GM18951 (cell line): ENCODE measurements around the gene TOMM5.
A peak's percentile ranks its signal among the peaks of the same experiment; 100 is the strongest.

Source experiments
- POLR2A ChIP-seq: IDR thresholded peaks from 4 replicates; pipeline ENCODE4 v1.6.1; 2011; ENCODE audit warnings: mild to moderate bottlenecking; ENCODE audit not compliant: insufficient read length, insufficient read depth; ENCODE audit errors: extremely low read depth
- in situ Hi-C: fragments of 300-500 bp; cut with MboI; formaldehyde crosslinking; loops from one replicate; pipeline ENCODE4 v1.12.0; 2022; ENCODE audit warnings: low sequenced_read_pairs, mixed read lengths, inconsistent platforms; ENCODE audit not compliant: unreplicated experiment

Gene TOMM5

DNA sequence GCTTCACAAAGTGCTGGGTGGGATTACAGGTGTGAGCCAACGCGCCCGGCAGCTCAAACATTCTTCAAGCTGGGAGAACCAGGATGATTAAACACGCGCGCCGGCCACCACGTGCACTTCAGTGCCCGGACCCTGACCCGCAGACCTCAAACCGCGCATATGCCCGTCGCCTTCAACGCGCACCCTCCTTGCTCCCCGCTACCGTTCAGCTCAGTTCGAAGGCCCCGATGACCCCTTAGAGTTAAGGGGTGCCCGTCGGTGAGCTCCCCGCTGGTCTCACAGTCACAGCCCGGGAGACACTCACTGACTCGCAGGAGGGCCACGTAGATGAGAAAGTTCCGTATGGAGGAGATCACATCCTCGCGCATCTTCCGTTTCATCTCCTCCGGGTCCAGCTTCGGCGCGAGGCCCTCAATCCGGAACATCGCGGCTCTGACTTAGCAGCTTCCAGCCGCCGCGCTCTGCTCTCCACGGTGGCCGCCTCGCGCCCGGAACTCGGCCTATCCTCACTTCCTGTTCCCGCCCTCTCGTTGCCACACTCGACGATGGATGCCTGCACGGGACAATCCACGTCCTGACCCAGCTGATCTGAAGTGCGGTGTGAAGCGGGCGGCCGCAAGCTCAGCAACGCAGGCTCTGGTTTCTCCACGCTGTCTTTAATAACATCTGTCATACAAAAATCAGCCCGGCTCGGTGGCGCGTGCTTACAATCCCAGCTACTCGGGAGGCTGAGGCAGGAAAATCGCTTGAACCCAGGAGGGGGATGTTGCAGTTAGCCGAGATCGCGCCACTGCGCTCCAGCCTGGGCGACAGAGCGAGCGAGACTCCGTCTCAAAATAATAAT lies at the start of gene TOMM5:
Gene TOMM5, minus strand, starts transcription at position 490 of the 844 bp plus-strand sequence. Its CDS starts 65 bp downstream, at position 425.
- in situ Hi-C loops: no loop called here

DNA sequence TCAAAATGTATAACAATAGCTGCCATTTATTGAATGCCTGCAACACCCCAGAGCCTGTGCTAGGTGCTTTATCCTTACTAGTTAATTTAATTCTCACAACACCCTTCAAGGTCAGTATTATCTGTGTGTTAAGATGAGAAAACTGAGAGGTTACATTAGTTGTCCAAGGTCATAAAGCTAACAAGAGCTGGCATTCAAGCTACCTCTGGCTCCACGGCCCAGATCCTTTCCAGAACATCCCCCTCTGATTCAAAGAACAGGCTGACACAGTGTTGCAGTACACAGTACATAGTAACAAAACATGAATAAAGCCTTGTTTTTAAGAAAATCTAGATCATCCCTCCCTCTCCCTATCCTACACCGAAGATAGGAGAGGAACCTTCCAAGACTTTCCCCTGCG lies 48.9 kb upstream of the TOMM5 start:
- in situ Hi-C loops: no loop called here

More for the DNA sequence above, at the start of gene TOMM5:
- TF ChIP-seq POLR2A: peak; percentile 95

GRCh38 chr9:37640246-37640645 lies 47.8 kb upstream of the TOMM5 start:
- in situ Hi-C loops: no loop called here
- no peak for TF ChIP-seq POLR2A

More for the DNA sequence above, 48.9 kb upstream of the TOMM5 start:
- TF ChIP-seq POLR2A: no peak

GRCh38 chr9:37639841-37640240 lies 47.4 kb upstream of the TOMM5 start:
- TF ChIP-seq POLR2A: no peak
- in situ Hi-C loops: no loop called here

GRCh38 chr9:37639109-37639762 lies 46.8 kb upstream of the TOMM5 start:
- TF ChIP-seq POLR2A: no peak
- in situ Hi-C loops: no loop called here

DNA sequence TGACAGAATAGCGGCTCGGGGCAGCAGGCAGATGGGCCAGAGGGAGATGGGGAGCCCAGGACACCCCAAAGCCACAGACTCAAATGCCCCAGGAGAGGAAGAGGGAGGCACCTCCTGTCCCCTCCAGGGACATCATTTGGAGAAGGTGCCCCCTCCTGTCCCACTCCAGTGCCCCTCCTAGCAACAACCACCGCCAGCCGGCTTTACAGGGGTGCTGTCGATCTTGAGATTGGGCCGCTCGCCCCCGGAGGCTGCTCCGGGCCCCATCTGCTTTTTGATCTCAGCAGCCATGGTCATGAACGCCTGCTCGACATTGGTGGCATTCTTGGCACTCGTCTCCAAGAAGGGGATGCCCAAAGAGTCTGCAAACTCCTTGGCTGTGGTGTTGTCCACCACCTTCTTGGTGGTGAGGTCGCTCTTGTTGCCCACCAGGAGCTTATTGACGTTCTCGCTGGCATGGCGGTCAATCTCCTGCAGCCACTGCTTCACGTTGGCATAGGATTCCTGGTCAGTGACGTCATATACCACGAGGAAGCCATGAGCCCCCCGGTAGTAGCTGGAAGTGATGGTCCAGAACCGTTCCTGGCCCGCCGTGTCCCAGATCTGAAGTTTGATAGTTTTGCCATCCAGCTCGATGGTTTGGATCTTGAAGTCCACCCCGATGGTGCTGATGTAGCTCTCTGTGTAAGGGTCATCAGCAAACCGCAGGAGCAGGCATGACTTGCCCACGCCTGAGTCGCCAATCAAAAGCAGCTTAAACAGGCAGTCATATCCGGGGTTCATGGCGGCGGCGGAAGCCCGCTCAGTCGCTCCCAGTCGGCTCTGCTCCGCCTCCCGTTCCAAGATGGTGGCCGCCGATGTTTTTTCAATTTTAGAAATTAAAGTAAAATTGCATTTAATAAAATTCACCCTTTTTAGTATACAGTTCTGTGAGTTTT lies 44.4 kb upstream of the TOMM5 start:
- in situ Hi-C loops: no loop called here

GRCh38 chr9:37635808-37636207 lies 43.4 kb upstream of the TOMM5 start:
- no peak for TF ChIP-seq POLR2A
- in situ Hi-C loops: no loop called here

More for the DNA sequence above, 44.4 kb upstream of the TOMM5 start:
- no peak for TF ChIP-seq POLR2A

DNA sequence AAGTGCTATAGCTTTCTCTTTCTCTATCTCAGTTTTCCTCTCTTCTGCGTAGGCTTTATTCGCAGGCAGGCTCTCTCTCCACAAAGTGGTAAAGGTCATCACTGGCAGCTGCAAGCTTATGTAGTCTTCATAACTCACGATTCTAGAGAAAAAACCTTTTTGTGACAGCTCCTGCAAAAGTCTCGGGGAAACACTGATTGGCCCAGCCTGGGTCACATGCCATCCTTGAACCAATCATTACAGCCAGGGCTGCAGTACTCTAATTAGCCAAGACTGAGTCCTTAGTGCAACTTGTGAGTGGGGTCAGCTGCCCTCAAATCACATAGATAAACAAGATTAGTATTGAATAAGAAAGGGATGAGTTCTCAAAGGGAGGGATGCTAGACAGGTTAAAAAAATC lies 40.1 kb upstream of the TOMM5 start:
- no peak for TF ChIP-seq POLR2A
- in situ Hi-C loops: no loop called here

- TF ChIP-seq POLR2A: no peak
- in situ Hi-C loops: no loop called here
Measured at GRCh38 chr9:37626708-37627292, 34.4 kb upstream of the TOMM5 start.

DNA sequence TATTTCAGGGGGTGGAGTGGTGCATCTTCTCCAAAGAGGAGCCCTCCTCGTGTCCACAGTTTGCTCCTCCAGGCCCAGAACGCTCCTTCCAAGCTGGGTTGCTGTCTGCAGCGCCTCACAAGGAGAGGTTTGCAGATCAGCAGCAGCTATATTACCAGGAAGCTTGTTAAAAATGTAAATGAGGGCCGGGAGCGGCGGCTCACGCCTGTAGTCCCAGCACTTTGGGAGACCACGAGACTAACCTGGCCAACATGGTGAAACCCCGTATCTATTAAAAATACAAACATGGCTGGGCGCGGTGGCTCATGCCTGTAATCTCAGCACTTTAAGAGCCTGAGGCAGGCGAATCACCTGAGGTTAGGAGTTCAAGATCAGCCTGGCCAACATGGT lies 33.4 kb upstream of the TOMM5 start:
- in situ Hi-C loops: no loop called here
- no peak for TF ChIP-seq POLR2A

DNA sequence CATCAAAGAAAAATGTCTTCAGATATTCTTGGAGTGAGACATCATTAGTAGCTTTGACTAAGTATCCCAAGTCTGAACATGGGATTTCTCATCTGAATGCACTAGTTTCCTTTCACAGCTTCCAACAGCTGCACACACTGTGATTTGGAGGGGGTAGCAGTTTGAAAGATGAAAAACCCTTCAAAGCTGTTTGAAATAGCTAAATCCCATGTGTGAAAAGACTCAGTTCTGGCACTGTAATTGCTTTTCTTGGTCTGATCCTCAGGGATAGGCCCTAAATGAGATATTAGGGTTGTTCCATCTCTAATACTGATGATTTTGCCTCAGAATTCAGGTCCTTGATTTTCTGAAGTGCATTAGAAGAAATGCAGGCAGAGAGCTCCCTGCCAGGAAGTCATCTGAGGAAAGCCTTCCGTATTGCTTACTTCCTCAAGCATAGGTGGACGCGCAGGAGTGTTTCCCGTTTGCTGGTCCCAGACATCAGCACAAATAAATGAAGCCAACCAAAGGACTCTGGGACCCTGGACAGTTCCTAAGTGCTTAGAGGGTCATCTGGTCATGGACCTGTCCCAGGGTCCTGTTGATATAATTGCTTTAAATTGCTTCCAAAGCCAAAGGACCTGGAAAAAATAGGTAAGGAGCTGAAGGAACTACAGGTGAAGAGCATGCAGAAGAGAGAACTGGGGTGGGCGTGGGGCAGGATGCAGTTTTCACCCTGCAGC lies 32.8 kb upstream of the TOMM5 start:
- no peak for TF ChIP-seq POLR2A
- in situ Hi-C loops: no loop called here

- no peak for TF ChIP-seq POLR2A
- in situ Hi-C loops: no loop called here
Measured at GRCh38 chr9:37624073-37624472, 31.7 kb upstream of the TOMM5 start.
